Heart left ventricle (tissue), 16 donors: ENCODE measurements around the gene DNAI1. TPM values are rescaled to one million over a fixed set of nuclear protein-coding genes. Genes with fewer than 3 reads are reported as not detected.

Experiments used
- ATAC-seq, 4 donors: fragments of 200-7000 bp; cut with Tn5 transposase; one replicate each; pipeline ENCODE4 v1.9.1; 2020 to 2022; ENCODE audit warnings: moderate library complexity in 4 of 4, mild to moderate bottlenecking in 3 of 4, moderate number of reproducible peaks in 1 of 4
- DNase-seq, 5 donors: peaks; one replicate each; pipeline ENCODE4 v3.0.0-alpha.2; 2020
- H3K27ac ChIP-seq, 12 donors: fragments of 200-600 bp; sonication (generic) in 4 of 12; one replicate each; pipeline versions ENCODE4 v1.5.0 to v1.8.0; 2016 to 2022; ENCODE audit warnings: mild to moderate bottlenecking in 2 of 12
- H3K27me3 ChIP-seq, 9 donors: fragments of 200-600 bp; sonication (generic) in 2 of 9; one replicate each; pipeline versions ENCODE4 v1.5.1 to v1.8.0; 2016 to 2022; ENCODE audit warnings: mild to moderate bottlenecking in 3 of 9
- H3K36me3 ChIP-seq, 9 donors: fragments of 200-600 bp; sonication (generic) in 2 of 9; one replicate each; pipeline versions ENCODE4 v1.5.0 to v1.8.0; 2018 to 2022; ENCODE audit warnings: mild to moderate bottlenecking in 2 of 9
- H3K4me1 ChIP-seq, 12 donors: fragments of 200-600 bp; sonication (generic) in 4 of 12; one replicate each; pipeline versions ENCODE4 v1.5.0 to v1.8.0; 2016 to 2022; ENCODE audit warnings: mild to moderate bottlenecking in 3 of 12
- H3K4me3 ChIP-seq, 12 donors: fragments of 200-600 bp; sonication (generic) in 4 of 12; one replicate each; pipeline versions ENCODE4 v1.5.0 to v1.8.0; 2017 to 2022; ENCODE audit warnings: mild to moderate bottlenecking in 9 of 12, moderate library complexity in 4 of 12
- H3K9me3 ChIP-seq, 12 donors: fragments of 200-600 bp; sonication (generic) in 4 of 12; one replicate each; pipeline versions ENCODE4 v1.5.0 to v1.8.0; 2016 to 2022; ENCODE audit warnings: mild to moderate bottlenecking in 1 of 12
- POLR2A ChIP-seq, 2 donors: fragments of 450-650 bp; IDR thresholded peaks; one replicate each; pipeline ENCODE4 v1.6.1; 2017; ENCODE audit warnings: antibody characterized with exemption in 2 of 2, mild to moderate bottlenecking in 2 of 2, moderate library complexity in 2 of 2
- WGBS, 4 donors: extraction: QIAGEN DNeasy Blood & Tissue Kit in 2 of 4; methylation state at CpG; one replicate each; pipeline versions ENCODE4 v1.1.5 to v1.1.7; 2013 to 2018; 5-methylcytosine and 5-hydroxymethylcytosine counted together
- intact Hi-C, 10 donors: fragments of 100-400 bp; cut with DNase I; formaldehyde crosslinking; loops; one replicate each; pipeline versions ENCODE4 v1.11.1 to v1.14.2; 2022
- polyA plus RNA-seq, 2 donors: library from polyadenylated mRNA; stranded (reverse); fragments of 200-250 nt; gene quantifications; one replicate each; pipeline ENCODE4 v1.2.3, GENCODE V29; 2013
- total RNA-seq, 9 donors: library from RNA; depleted of rRNA in 2 of 9; stranded (reverse); fragments of >200 nt in 2 of 9; fragmentation: NEBNext Ultra II Directional in 3 of 9; extraction: Animal tissue kit (Norgen Biotek cat#: 25700) in 3 of 9; gene quantifications; one replicate each; pipeline versions ENCODE4 v1.1.0 to v1.2.4, GENCODE V29; 2016 to 2023
- TF ChIP-seq, protein P1 (sequence below), 12 donors: fragments of 200-600 bp; sonication (generic) in 4 of 12; IDR thresholded peaks; one replicate each; pipeline versions ENCODE4 v1.5.0 to v1.8.0; 2018 to 2022; ENCODE audit warnings: antibody characterized with exemption in 12 of 12, mild to moderate bottlenecking in 5 of 12
- donor health status: ischemic (EF 13 %, LVEDD 7.1; RV severe dilation, severe dysfunction).
- donor health status: healthy with polysubstance abuse.
- donor health status: DM: no; HTN: yes; CAD: no.
- donor health status: DM: no; HTN: no; CAD: no.
- donor health status: ischemic (EF 25% LVEDD 6.9; RV normal size, moderate dysfunction).
- donor health status: ischemic (EF 25% LVEDD 5.7; RV mildly dilated, moderate dysfunction).
- donor health status: healthy.
- donor health status: DM: yes; HTN: yes; CAD: no.
- donor health status: ischemic (EF 35%, LVEDD 5.7; RV mildly dilated, moderate dysfunction).
- donor health status: nonischemic (EF 11% LVEDD 7.7; RV severe dilation, severe dysfunction).
- donor health status: DM: yes; HTN: yes; CAD: no.
- donor health status: PGD.
- donor health status: ischemic (EF 29% LVEDD 5.4; RV normal size, mild dysfunction).
- donor health status: nonischemic (EF 23%, LVEDD 6.1; RV moderate dilation, normal function).

Gene DNAI1
- total and polyA plus RNA-seq, 11 donors, result 0.36 to 0.86 (median 0.43) TPM; not detected in 8

DNA sequence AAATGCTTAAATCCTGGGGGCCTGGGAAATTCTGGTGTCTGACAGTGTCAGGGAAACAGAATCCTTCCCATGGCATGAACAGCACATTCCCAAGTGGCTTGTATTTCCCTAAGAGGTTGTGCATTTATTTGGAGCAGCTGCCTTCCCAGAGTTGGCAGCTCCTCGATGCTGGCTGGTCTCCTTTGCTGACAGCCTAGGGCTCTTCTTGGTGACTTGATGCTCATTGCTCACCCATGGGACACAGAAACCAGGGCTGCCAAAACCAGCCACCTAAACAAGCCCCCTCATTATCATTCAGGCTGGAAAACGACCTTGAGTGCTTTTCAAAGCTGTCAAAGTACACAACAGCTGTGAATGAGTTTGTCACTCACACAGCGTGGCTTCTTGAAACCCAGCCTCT lies 39.9 kb downstream of the DNAI1 start:
- H3K4me3 ChIP-seq, result no peak overlapping the region
- DNase-seq, result no peak
- WGBS, 4 donors, result 37 to 52% (median 45%) methylated on average over 3 of the region's 3 CpGs
- no peak overlapping the region for H3K27ac ChIP-seq
- H3K4me1 ChIP-seq, result peaks cover 0 to 26% (median 15%) of the 10 kb centered on the region in 12 donors
- TF ChIP-seq POLR2A (IDR thresholded peaks at IDR 0.05), result no peak
- TF ChIP-seq, protein P1, sequence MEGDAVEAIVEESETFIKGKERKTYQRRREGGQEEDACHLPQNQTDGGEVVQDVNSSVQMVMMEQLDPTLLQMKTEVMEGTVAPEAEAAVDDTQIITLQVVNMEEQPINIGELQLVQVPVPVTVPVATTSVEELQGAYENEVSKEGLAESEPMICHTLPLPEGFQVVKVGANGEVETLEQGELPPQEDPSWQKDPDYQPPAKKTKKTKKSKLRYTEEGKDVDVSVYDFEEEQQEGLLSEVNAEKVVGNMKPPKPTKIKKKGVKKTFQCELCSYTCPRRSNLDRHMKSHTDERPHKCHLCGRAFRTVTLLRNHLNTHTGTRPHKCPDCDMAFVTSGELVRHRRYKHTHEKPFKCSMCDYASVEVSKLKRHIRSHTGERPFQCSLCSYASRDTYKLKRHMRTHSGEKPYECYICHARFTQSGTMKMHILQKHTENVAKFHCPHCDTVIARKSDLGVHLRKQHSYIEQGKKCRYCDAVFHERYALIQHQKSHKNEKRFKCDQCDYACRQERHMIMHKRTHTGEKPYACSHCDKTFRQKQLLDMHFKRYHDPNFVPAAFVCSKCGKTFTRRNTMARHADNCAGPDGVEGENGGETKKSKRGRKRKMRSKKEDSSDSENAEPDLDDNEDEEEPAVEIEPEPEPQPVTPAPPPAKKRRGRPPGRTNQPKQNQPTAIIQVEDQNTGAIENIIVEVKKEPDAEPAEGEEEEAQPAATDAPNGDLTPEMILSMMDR (IDR thresholded peaks at IDR 0.05), result no peak
- ATAC-seq, result no peak
- peaks cover 0 to 5% (median 0%) of the 10 kb centered on the region in 9 donors for H3K27me3 ChIP-seq
- H3K36me3 ChIP-seq, result no peaks in the 10 kb centered on the region
- no peaks in the 10 kb centered on the region for H3K9me3 ChIP-seq
- intact Hi-C loops, result loop anchor here in 2 of 10 donors (5.0 to 10.0 kb wide), 2 partner anchors 36 to 94 kb away; no protein-coding TSS in a partner anchor

DNA sequence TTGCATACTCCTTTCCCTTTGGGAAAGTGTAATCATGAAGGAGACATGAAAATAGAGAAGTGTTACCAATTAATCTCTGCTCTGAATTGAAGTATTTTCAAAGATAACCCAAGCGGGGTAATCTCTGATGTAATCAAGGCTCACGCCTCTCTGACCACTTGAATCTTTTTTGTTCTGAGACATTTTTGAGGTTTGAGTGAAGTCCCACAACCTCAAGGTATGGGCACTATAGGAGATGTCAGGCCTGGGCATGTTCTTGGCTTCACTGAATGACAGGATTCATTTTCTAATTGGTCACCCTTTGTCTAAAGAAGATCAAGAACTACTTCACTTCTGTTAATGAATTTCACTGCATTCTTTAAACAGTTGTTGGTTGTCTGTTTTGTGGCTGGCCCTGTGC lies 40.5 kb downstream of the DNAI1 start:
- WGBS, 4 donors, result 76 to 88% (median 78%) methylated on average over 2 of the region's 2 CpGs
- H3K4me3 ChIP-seq, result no peak overlapping the region
- H3K27ac ChIP-seq, result no peak overlapping the region
- TF ChIP-seq, protein P1 (IDR thresholded peaks at IDR 0.05), result no peak
- no peak for TF ChIP-seq POLR2A (IDR thresholded peaks at IDR 0.05)
- no peaks in the 10 kb centered on the region for H3K9me3 ChIP-seq
- DNase-seq, result no peak
- peaks cover 0 to 5% (median 0%) of the 10 kb centered on the region in 9 donors for H3K27me3 ChIP-seq
- H3K4me1 ChIP-seq, result peaks cover 0 to 26% (median 15%) of the 10 kb centered on the region in 12 donors
- no peaks in the 10 kb centered on the region for H3K36me3 ChIP-seq
- ATAC-seq, result no peak
- intact Hi-C loops, result loop anchor here in 2 of 10 donors (5.0 to 10.0 kb wide), 2 partner anchors 37 to 94 kb away; no protein-coding TSS in a partner anchor

DNA sequence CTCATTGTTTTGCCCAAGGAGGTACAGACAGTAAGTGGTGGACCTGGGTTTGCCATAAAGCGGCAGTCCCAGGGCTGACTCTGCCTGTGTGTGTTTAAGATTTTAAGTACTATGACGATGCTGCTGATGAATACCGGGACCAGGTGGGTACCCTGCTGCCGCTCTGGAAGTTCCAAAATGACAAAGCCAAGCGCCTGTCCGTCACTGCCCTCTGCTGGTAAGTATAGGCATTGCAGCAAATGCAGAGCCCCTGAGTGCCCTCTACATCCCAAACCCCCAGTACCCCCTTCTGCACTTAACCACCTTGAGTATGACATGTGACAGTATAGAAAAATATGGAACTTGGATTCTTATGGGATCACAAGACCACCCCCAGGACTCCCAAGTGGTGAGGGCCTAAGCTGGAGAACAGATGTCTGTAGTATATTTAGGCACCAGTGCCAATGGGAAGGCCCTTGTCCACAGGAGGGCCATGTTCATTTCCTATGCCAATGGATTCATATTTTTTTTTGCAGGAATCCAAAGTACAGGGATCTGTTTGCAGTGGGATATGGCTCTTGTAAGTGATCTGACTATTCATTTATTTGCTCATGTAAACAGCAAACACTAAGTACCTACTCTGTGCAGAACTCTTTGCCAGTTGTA lies 42.1 kb downstream of the DNAI1 start:
- 1 to 4% (median 2%) methylated on average over 6 of the region's 6 CpGs for WGBS, 4 donors

DNA sequence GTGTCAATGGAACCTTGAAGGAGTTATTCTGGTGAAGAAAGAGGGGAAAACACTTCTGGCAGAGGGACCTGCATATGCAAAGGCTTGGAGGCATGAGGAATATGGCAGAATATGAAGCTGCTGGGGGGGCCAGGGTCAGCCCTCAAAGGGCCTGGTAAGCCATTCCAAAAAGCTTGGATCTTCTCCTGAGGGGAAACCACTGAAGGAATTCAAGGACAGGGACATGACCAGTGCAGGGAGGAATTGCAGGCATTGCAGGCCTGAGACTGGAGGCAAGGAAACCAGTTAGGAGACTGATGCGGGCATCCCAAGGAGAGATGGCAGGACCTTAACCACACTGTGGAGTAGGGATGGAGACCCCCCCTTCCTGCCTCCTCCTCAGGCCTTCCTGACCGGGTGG lies 42.8 kb downstream of the DNAI1 start:
- Histone ChIP-seq H3K27ac (no peak overlapping the region), H3K4me1 (peaks cover 0 to 26% (median 15%) of the 10 kb centered on the region in 12 donors), H3K9me3 (no peaks in the 10 kb centered on the region), H3K4me3 (no peak overlapping the region), H3K36me3 (no peaks in the 10 kb centered on the region), H3K27me3 (peaks cover 0 to 5% (median 0%) of the 10 kb centered on the region in 9 donors)
- no peak for TF ChIP-seq POLR2A (IDR thresholded peaks at IDR 0.05)
- TF ChIP-seq, protein P1 (IDR thresholded peaks at IDR 0.05), result no peak
- no peak for ATAC-seq
- intact Hi-C loops, result loop anchor here (2.0 to 10.0 kb wide), 12 partner anchors 46 to 169 kb away; no protein-coding TSS in a partner anchor
- DNase-seq, result no peak
- 56 to 83% (median 74%) methylated on average over 2 of the region's 2 CpGs for WGBS, 4 donors

More for the DNA sequence above, 42.1 kb downstream of the DNAI1 start:
- intact Hi-C loops, result loop anchor here (1.0 to 10.0 kb wide), 14 partner anchors 47 to 168 kb away; no protein-coding TSS in a partner anchor
- peak in 4 of 5 donors; percentile 42 to 48 (median 46) for DNase-seq
- Histone ChIP-seq H3K27ac (no peak overlapping the region), H3K9me3 (no peaks in the 10 kb centered on the region), H3K27me3 (peaks cover 0 to 5% (median 0%) of the 10 kb centered on the region in 9 donors), H3K4me1 (peaks cover 0 to 26% (median 15%) of the 10 kb centered on the region in 12 donors), H3K36me3 (no peaks in the 10 kb centered on the region), H3K4me3 (no peak overlapping the region)
- peak; percentile 30 to 71 (median 54) for ATAC-seq
- no peak for TF ChIP-seq POLR2A (IDR thresholded peaks at IDR 0.05)
- TF ChIP-seq, protein P1 (IDR thresholded peaks at IDR 0.05), result peak; percentile 94 to 99 (median 98)
